ENCODE measurements around the gene RNASEH2B.

RNASEH2B gene

GRCh38 chr13:51000061-51000460 is 90.5 kb downstream of the RNASEH2B start:
- DNase-seq, result no peak

GRCh38 chr13:51000571-51001260 is 91.1 kb downstream of the RNASEH2B start:
- DNase-seq, result peak; percentile 83

GRCh38 chr13:51001335-51001734 is 91.7 kb downstream of the RNASEH2B start:
- no peak for DNase-seq

GRCh38 chr13:51002736-51003135 is 93.1 kb downstream of the RNASEH2B start:
- DNase-seq, result no peak

- no peak for DNase-seq
These were observed 94.1 kb downstream of the RNASEH2B start for GRCh38 chr13:51003642-51004041.

- DNase-seq, result no peak
These were observed 94.7 kb downstream of the RNASEH2B start for GRCh38 chr13:51004111-51004865.

GRCh38 chr13:51004918-51005460 is 95.4 kb downstream of the RNASEH2B start:
- DNase-seq, result no peak

GRCh38 chr13:51005566-51005965 is 96.0 kb downstream of the RNASEH2B start:
- DNase-seq, result no peak
